Astrocyte of the cerebellum (primary cell): ENCODE measurements around the gene TOR4A.

Experiments
- DNase-seq: peaks from one replicate; pipeline ENCODE4 v3.0.0-alpha.2; 2011; ENCODE audit warnings: low read depth
- H3K4me3 ChIP-seq: 2 replicates; pipeline ENCODE4 v1.5.1; 2011; ENCODE audit warnings: mild to moderate bottlenecking, low read depth, low read length, moderate library complexity
- in situ Hi-C: cut with HindIII; loops from 2 replicates; pipeline ENCODE4 v1.10.0; 2017; ENCODE audit warnings: low sequenced_read_pairs
- TF ChIP-seq, protein P1 (sequence below): IDR thresholded peaks from 2 replicates; pipeline ENCODE4 v1.5.1; 2012; ENCODE audit warnings: low read length, low read depth, moderate library complexity, mild to moderate bottlenecking; ENCODE audit errors: missing control alignments

The TOR4A gene

DNA sequence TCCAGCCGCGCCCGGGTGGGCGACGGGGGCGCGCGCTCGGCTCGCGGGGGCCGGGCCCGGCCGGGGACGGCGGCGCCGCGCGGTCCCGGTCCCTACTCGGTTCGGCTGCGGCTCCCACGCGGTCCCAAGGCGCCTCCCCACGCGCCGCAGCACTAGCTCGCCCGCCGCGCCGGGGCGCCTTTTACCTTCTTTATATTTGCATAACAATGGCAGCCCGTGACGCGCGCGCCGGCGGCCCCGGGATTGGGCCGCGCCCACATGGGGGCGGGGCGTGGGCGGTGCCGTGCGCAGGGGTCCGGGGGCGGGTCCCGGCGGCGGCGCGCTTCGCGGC lies 24.6 kb downstream of the TOR4A start, which contains the start of gene NRARP:
TSS of gene NRARP (minus strand) at position 154 of the 331 bp plus-strand sequence. CDS start 343 bp downstream, outside the sequence.
- in situ Hi-C loops, result no loop called here
- H3K4me3 ChIP-seq, result peak within 1 kb of the TSS; percentile 41

DNA sequence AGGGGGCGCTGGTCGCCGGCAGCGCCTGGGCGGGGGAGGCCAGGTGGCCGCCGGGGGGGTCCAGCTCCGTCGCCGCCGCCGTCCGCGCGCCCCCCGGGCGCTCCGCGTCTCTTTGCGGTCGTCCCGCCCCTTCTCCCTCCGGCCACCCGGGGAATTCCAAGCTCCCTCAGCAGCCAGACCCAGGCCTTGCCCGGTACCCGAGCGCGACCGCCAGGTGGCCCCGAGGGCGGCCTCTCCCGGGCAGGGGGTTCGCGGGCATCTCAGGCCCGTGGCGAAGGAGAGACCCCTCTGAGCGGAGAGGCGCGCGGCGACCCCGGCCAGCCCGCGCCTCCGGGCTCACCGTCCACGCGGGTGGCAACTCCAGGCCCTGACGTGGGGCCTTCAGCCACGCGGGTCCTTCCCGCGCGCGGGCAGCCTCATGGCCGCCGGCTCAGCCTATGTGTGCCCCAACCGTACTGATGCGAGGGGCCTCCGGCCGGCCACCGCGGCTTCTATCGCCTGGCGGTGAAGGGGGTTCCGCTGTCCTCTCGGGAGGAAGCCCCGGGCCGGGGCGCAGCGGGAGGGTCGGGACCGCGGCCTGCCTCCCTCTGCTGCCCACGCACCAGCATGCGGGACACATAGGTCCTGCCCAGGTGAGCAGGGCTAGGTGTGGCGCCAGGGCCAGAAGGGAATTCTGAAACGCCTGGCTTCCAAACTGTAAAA lies 25.1 kb downstream of the TOR4A start:
- no peak for DNase-seq
- H3K4me3 ChIP-seq, result peak overlapping the region; percentile 24
- in situ Hi-C loops, result no loop called here
- TF ChIP-seq, protein P1, sequence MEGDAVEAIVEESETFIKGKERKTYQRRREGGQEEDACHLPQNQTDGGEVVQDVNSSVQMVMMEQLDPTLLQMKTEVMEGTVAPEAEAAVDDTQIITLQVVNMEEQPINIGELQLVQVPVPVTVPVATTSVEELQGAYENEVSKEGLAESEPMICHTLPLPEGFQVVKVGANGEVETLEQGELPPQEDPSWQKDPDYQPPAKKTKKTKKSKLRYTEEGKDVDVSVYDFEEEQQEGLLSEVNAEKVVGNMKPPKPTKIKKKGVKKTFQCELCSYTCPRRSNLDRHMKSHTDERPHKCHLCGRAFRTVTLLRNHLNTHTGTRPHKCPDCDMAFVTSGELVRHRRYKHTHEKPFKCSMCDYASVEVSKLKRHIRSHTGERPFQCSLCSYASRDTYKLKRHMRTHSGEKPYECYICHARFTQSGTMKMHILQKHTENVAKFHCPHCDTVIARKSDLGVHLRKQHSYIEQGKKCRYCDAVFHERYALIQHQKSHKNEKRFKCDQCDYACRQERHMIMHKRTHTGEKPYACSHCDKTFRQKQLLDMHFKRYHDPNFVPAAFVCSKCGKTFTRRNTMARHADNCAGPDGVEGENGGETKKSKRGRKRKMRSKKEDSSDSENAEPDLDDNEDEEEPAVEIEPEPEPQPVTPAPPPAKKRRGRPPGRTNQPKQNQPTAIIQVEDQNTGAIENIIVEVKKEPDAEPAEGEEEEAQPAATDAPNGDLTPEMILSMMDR, result peak; percentile 52

More for the DNA sequence above, 24.6 kb downstream of the TOR4A start, which contains the start of gene NRARP:
- DNase-seq, result no peak
- TF ChIP-seq, protein P1, result no peak

DNA sequence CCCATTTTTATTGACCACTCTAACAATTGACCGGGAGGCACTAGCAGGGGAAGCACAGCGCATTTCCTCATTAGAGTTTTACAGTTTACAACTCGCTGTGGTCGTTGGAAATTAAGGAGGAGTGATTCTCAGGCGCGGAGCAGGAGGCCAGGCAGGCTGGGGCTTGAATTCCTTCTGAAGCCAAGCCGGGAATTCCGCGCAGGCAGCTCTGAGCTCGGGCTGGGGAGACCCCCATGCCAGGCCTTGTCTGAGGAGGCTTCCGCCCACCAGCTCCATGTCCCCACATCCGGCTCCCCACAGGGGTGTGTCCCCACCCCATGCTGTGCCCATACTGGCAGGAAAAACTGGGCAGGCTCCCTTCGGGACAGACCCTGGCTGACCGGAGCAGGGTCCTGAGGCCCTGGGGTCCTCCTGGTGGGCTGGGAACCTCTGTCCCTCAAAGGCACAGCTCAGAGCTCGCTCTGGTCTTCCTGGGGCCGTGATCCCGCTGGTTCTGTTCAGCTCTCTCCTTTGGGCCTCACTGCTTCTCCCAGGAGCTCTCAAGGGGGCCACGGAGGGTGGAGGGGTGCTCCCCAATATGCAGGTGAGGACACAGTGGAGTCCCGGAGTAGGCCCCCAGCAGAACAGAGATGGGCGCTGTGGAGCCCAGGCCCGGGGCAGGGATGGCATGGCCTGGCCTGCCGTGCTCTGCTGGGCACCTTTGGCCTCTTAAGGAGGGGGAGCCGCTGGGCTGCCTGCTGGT lies 25.8 kb downstream of the TOR4A start:
- TF ChIP-seq, protein P1, result no peak
- in situ Hi-C loops, result no loop called here
- DNase-seq, result no peak
- no peak overlapping the region for H3K4me3 ChIP-seq

DNA sequence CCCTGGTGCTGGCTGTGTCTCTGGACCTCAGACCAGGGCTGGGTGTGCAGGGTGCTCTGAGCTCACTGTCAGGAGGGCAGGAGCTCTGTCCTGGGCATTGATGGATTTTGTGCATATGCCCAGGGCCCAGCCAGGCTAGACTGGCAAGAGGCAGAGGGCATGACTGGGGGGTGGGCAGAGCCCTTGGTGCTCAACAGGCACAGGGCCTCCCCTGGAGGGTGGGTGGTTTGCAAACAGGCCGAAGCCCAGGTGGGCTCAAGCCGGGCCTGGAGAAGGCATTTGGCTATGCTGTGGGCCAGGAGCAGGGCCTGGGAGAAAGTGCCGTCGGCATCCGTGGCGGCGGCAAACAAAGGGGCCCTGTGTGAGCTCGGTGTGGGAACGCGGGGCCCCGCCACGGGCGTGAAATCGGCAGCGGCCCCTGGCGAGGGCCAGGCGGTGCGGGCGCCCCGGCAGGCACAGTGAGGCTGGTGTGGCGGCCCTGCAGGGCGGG lies 26.4 kb downstream of the TOR4A start:
- no peak for DNase-seq
- in situ Hi-C loops, result no loop called here
- TF ChIP-seq, protein P1, result no peak
- H3K4me3 ChIP-seq, result no peak overlapping the region

DNA sequence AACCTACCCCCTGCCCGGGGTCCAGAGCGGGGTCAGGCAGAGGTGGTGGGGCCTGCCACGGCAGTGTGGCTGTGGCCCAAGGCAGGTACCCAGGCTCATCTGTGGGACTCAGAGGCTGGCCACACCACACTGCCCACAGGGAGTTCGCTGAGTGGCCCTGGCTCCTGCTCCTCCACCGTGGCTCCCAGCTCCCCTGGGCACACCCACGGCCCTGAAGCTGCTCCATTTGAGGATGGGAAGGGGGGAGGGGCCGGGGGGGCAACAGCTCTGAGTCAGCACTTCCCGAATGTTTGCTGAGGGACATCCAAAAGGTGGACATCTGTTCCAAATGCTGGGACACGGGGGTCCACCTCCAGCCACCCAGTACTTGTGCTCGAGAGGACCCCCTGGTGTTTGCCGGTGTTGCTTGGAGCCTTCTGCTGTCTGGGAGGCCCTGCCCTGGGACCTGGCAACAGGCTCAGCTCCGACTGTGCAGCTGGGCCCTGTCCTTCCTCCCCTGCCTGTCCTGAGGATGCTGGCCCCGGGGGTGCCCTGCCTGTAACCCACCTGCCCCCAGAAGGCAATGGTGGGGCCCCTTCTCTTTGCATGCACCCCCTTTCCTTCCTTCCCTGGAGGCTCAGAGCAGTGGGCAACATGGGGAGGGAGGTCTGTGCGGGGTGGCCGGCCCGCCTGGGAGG lies 27.0 kb downstream of the TOR4A start:
- TF ChIP-seq, protein P1, result no peak
- in situ Hi-C loops, result no loop called here

DNA sequence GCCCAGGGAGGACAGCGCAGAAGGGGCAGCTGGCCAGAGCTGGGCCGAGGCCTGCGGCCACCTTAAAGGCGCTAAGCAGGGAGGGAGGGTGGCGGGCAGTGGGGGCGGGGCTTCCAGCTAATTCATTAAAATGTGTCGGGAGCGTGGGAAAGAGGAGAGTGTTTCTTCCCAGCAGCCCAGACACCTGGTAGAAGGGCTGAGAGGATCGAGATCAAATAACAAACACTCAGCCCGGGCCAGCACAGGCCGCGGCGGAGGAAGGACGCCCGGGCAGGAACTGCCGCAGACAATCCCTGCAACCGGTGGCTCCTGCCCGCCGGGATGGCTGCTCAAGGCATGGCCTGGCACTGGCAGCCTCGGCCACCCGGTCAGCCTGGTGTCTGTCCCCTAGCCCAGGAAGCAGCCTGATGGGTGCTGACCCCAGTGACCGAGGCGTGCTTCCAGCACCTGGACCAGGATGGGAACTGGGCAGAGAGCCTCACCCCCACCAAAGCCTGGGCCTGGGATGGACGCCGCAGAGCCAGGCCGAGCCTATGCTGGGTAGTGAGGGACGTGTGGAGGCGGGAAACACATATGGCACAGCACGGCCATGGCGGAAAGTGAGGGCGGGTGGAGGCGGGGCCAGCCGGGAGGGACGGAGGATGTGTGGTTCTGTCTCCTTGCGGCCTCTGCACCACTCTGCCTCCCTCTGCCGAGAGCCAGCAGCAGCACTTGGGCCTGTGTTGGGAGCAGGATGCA lies 27.7 kb downstream of the TOR4A start:
- H3K4me3 ChIP-seq, result no peak overlapping the region
- TF ChIP-seq, protein P1, result peak; percentile 3
- in situ Hi-C loops, result no loop called here
- no peak for DNase-seq

More for the DNA sequence above, 27.0 kb downstream of the TOR4A start:
- H3K4me3 ChIP-seq, result no peak overlapping the region
- DNase-seq, result no peak
